OCI-LY3 (cell line): ENCODE data around the gene SCAMP1.

Experiments used
- CTCF ChIP-seq: fragments of 200-600, 300-600 bp; sonication (generic); IDR thresholded peaks from 2 replicates; pipeline ENCODE4 v1.5.1; 2014; ENCODE audit warnings: antibody characterized with exemption, low read length, low read depth
- EZH2phosphoT487 ChIP-seq: fragments of 200-600 bp; shearing (Covaris generic); IDR thresholded peaks from 2 replicates; pipeline ENCODE4 v1.6.1; 2018; ENCODE audit warnings: antibody characterized with exemption, mixed run types, low read depth

- TF ChIP-seq CTCF (no peak), EZH2phosphoT487 (no peak)
These were observed 145.4 kb downstream of the SCAMP1 start for GRCh38 chr5:78505860-78506259.
